GM12801 (cell line): ENCODE data around the gene UGT1A10.

Experiments
- TF ChIP-seq, protein P1 (sequence below): IDR thresholded peaks from one replicate; pipeline ENCODE4 v1.5.1; 2011; ENCODE audit warnings: control low read depth; ENCODE audit not compliant: insufficient read length; ENCODE audit errors: extremely low read depth

UGT1A10 gene

DNA sequence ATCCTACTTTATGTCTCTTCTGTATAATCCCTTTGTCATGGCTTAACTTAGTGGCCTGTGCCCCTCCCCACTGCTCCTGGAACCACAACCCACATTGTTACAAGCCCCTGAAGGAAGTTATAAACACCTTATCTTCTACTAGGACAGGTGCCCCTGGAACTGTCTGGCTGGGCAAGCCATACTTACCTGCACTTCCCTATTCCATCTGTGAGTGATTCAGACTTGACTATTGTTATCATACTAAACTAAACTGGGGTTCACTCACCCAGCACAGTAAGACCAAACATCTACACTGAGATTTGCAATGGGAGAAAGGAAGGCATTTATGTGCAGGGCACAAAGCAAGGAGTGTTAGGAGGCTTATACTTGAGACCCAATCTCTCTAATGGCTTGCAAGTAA, 52.8 kb downstream of the UGT1A10 start:
- TF ChIP-seq, protein P1, sequence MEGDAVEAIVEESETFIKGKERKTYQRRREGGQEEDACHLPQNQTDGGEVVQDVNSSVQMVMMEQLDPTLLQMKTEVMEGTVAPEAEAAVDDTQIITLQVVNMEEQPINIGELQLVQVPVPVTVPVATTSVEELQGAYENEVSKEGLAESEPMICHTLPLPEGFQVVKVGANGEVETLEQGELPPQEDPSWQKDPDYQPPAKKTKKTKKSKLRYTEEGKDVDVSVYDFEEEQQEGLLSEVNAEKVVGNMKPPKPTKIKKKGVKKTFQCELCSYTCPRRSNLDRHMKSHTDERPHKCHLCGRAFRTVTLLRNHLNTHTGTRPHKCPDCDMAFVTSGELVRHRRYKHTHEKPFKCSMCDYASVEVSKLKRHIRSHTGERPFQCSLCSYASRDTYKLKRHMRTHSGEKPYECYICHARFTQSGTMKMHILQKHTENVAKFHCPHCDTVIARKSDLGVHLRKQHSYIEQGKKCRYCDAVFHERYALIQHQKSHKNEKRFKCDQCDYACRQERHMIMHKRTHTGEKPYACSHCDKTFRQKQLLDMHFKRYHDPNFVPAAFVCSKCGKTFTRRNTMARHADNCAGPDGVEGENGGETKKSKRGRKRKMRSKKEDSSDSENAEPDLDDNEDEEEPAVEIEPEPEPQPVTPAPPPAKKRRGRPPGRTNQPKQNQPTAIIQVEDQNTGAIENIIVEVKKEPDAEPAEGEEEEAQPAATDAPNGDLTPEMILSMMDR = no peak

DNA sequence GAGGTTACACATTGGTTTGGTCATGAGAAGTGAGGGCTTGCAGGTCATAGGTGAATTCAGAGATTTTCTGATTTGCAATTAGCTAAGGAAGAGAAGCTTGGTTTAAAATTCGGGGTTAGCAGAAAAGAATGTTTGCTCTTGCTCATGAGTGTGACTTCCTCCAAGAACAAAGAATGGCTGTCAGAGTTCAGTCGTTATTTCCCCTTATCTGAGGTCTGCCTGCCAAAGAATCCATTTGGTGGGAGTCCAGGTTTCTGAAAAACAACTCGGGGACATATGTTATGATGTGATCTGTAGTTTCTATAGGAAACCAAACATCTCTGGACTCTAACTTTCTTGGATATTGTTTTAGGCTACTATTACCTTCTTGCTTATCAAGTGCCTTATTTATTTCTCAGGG, 53.3 kb downstream of the UGT1A10 start:
- TF ChIP-seq, protein P1 = no peak

DNA sequence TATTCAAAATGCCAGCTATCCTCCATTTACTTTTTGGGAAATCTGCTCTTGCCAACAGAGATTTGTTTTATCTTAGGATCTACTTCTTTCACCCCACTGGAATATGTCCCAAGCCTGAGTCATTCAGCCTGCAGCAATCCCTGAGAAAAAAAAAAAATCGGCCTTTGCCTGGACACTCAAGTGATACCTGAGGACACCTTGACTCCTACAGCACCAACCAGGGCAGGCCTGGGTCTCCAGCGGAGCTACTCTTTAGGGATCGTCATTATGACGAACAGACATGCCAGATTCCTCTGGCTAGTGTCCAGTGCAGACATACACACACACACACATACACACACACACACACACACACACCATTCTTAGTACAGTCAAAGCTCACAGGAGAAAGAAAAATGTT, 54.2 kb downstream of the UGT1A10 start:
- TF ChIP-seq, protein P1 = no peak

DNA sequence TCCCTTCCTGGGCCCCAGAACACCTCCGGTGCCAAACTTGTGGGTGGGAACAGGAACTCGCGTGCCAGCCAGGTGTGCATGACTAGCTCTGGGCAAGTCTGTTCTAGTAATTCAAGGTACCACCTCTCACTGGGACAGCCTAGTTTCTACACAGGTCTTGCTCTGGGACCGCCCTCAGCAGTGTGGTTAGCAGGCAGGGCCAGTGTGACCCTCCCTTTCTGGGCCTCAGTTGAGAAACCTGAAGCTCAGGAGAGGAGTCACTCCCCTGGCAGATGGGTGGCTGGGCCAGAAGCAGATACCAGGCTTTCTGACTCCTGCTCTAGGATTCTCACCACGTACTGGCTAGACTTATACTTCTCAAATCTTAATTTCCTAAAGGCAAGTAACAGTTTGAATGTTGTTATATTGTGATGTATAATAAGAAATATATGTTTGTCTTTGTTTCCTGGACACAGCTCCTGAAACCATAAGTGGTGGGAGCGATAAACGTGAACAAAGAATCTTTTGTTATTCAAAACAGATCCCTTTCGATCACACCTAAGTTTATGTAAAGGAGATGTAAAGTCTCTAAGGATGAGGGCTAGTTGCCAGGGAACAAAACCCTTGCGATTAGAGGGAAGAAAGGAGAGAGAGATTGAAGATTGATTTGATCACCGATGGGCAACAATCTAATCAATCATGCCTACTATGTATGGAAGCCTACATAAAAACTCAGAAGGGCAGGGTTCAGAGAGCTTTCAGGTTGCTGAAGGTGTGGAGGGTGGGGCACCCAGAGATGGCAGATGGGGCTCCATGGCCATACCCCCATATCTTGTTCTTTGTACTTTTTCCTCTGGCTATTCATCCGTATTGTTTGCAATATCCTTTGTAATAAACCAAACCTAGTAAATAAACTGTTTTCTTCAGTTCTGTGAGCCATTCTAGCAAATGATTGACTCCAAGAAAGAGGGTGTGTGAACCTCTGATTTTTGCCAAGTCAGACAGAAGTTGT, 55.5 kb downstream of the UGT1A10 start:
- TF ChIP-seq, protein P1 = no peak

DNA sequence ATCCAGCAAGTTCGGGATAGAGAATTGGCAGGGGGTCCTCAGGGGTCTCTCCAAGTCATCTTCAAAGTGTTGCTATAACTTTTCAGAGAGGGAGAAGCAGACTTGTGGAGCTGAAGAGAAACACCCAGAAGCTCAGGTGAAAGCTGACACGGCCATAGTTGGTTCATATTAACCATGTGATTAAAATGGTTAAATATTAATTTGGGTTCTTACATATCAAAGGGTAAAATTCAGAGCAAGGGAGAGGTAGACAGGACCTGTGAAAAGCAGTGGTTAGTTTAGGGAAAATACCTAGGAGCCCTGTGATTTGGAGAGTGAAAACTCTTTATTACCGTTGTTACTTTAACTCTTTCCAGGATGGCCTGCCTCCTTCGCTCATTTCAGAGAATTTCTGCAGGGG, 56.4 kb downstream of the UGT1A10 start, which contains the start of gene UGT1A6:
UGT1A6 (plus strand) TSS at position 243 of the 400 bp plus-strand sequence; CDS start at position 358, 115 bp downstream.
- TF ChIP-seq, protein P1 = no peak

DNA sequence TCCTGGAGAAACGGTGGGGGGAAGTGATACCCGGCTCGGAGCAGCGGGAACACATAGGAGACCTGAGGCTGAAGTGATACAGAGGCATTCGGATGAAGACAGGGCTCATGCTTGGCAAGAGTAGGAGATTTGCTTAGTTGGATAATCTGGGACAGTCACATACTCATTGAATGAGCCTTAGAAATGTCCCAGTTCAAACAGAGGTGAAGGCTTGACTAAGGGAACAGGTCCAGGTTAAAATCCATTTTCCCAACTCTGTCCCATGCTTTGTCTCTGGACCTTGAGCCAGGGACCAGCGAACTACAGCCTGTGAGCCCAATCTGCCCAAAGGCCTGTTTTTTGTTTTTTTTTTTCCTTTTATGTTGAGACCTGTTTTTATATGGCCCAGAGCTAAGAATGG, 57.7 kb downstream of the UGT1A10 start:
- TF ChIP-seq, protein P1 = no peak

DNA sequence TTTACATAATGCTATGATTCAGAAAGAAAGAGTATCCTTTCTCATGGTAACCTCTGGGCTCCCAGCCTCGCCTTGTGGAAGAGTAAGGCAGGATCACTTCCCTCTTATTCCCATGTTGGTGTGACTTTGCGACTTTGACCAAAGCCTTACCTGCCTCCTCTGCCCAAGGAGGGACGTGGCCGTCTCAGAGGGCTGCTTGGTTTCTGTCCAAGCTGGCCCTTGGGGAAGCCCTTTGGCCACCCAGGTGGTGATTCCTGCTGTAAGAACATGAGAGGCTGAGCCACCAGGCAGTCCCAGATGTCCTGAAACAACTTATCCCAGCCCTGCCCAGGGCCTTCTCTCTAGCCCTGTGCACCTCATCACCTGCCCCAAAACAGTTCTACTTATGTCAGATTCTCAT, 62.5 kb downstream of the UGT1A10 start:
- TF ChIP-seq, protein P1 = no peak
